GM12878 (cell line): ENCODE data around the gene PPM1E. TPM values are rescaled to one million over a fixed set of nuclear protein-coding genes. Genes with fewer than 3 reads are reported as not detected.
A peak's percentile ranks its signal among the peaks of the same experiment; 100 is the strongest.

Experiments used
- ATAC-seq: fragments of 200-7000 bp; cut with Tn5 transposase; 3 replicates; pipeline ENCODE4 v1.9.1; 2020; ENCODE audit warnings: mild to moderate bottlenecking, moderate library complexity
- BruUV-seq: library from RNA; stranded (reverse); fragments of 400-500 nt; replicated peaks from 2 replicates; lab custom pipeline; 2021; lab: Mats Ljungman, UMichigan
- CTCF ChIA-PET: fragments of 300-600 bp; sonication (Branson Sonifier 250); formaldehyde crosslinking; extraction: SDS; loops from one replicate; lab custom pipeline; 2021; ENCODE audit warnings: inconsistent platforms; lab: Yijun Ruan, JAX
- POLR2A ChIA-PET: fragments of 350-600 bp; formaldehyde crosslinking; extraction: SDS; loops from one replicate; lab custom pipeline; 2021; ENCODE audit warnings: inconsistent platforms; lab: Charles Lee
- RAD21 ChIA-PET: fragments of 300-600 bp; sonication (Branson Sonifier 250); formaldehyde crosslinking; loops from one replicate; lab custom pipeline; 2023; ENCODE audit warnings: antibody characterized with exemption; ENCODE audit not compliant: unreplicated experiment; lab: Charles Lee
- SMC1A ChIA-PET: fragments of 300-600 bp; sonication (Branson Sonifier 250); formaldehyde crosslinking; loops from one replicate; lab custom pipeline; 2023; ENCODE audit not compliant: unreplicated experiment, uncharacterized antibody; lab: Charles Lee
- DNase-seq: peaks from one replicate; pipeline ENCODE4 v3.0.0-alpha.2; 2011; ENCODE audit warnings: low read depth, low spot score
- FAIRE-seq: peaks from 3 replicates; lab custom pipeline; 2011; peaks lifted over from hg19 to GRCh38; lab: Jason Lieb, UNC
- H2AFZ ChIP-seq: 2 replicates; pipeline ENCODE4 v1.6.0; 2011; ENCODE audit warnings: low read depth, low read length, control low read depth; ENCODE audit not compliant: control insufficient read depth
- H3K27ac ChIP-seq: 2 replicates; pipeline ENCODE4 v1.5.1; 2011; ENCODE audit warnings: control low read depth; ENCODE audit not compliant: control insufficient read depth, insufficient read depth
- H3K27me3 ChIP-seq, 2 experiments: replicated peaks in 1 of 2; 2 replicates each; pipeline versions ENCODE4 v1.6.0 to v1.6.1; 2011; ENCODE audit warnings: low read length in 1 of 2; ENCODE audit not compliant: control insufficient read depth in 2 of 2, insufficient read depth in 2 of 2
- H3K36me3 ChIP-seq, 2 experiments: 2 replicates each; pipeline ENCODE4 v1.5.1; 2011; ENCODE audit warnings: low read length in 1 of 2; ENCODE audit not compliant: control insufficient read depth in 2 of 2, insufficient read depth in 2 of 2
- H3K4me1 ChIP-seq: 2 replicates; pipeline ENCODE4 v1.6.1; 2011; ENCODE audit warnings: mild to moderate bottlenecking, low read length, moderate library complexity, mixed read lengths; ENCODE audit not compliant: control insufficient read depth, insufficient read depth
- H3K4me2 ChIP-seq: 2 replicates; pipeline ENCODE4 v1.6.0; 2011; ENCODE audit warnings: control low read depth; ENCODE audit not compliant: control insufficient read depth, insufficient read depth
- H3K4me3 ChIP-seq: fragments of 200-600 bp; sonication (generic); 2 replicates; pipeline ENCODE4 v1.5.1; 2016
- H3K79me2 ChIP-seq: 2 replicates; pipeline ENCODE4 v1.6.0; 2011; ENCODE audit warnings: low read length; ENCODE audit not compliant: control insufficient read depth, insufficient read depth
- H3K9ac ChIP-seq: 2 replicates; pipeline ENCODE4 v1.8.0; 2011; ENCODE audit warnings: low read length, control low read depth, mixed read lengths; ENCODE audit not compliant: control insufficient read depth, insufficient read depth
- H3K9me3 ChIP-seq: replicated peaks from 3 replicates; pipeline ENCODE4 v1.5.1; 2011; ENCODE audit warnings: mild to moderate bottlenecking, low read length; ENCODE audit not compliant: control insufficient read depth, insufficient read depth
- H4K20me1 ChIP-seq: 2 replicates; pipeline ENCODE4 v1.6.0; 2011; ENCODE audit not compliant: control insufficient read depth, insufficient read depth
- CHD1 ChIP-seq: IDR thresholded peaks from 2 replicates; pipeline ENCODE4 v1.6.1; 2012; ENCODE audit warnings: low read depth, low read length, improper control_type of control experiment
- MTA2 ChIP-seq: fragments of 450-650 bp; IDR thresholded peaks from 2 replicates; pipeline ENCODE4 v1.6.1; 2016; ENCODE audit warnings: low read depth, mild to moderate bottlenecking, moderate library complexity
- MYC ChIP-seq: IDR thresholded peaks from 2 replicates; pipeline ENCODE4 v1.6.1; 2011; ENCODE audit warnings: mild to moderate bottlenecking, low read length, moderate library complexity, inconsistent platforms; ENCODE audit not compliant: insufficient read depth, insufficient replicate concordance, insufficient read length, severe bottlenecking
- NFXL1 ChIP-seq: fragments of 450-650 bp; IDR thresholded peaks from 2 replicates; pipeline ENCODE4 v1.6.1; 2017; ENCODE audit warnings: antibody characterized with exemption, mild to moderate bottlenecking, borderline replicate concordance
- TAF1 ChIP-seq: IDR thresholded peaks from 2 replicates; pipeline ENCODE4 v1.6.1; 2011; ENCODE audit warnings: mild to moderate bottlenecking, low read depth, low read length, borderline replicate concordance
- TARDBP ChIP-seq: IDR thresholded peaks from 2 replicates; pipeline ENCODE4 v1.6.1; 2016; ENCODE audit warnings: borderline replicate concordance
- TCF7 ChIP-seq: IDR thresholded peaks from 2 replicates; pipeline ENCODE4 v1.6.1; 2014; ENCODE audit warnings: antibody characterized with exemption, borderline replicate concordance
- in situ Hi-C: fragments of 300-500 bp; cut with MboI; formaldehyde crosslinking; loops from 9 replicates; pipeline ENCODE4 v1.14.3; 2018; ENCODE audit warnings: mixed read lengths
- intact Hi-C: fragments of 100-400 bp; cut with micrococcal nuclease; formaldehyde crosslinking; loops from one replicate; pipeline ENCODE4 v1.14.2; 2022; ENCODE audit not compliant: unreplicated experiment
- polyA plus RNA-seq, 11 experiments: library from polyadenylated mRNA; depleted of rRNA in 4 of 11; unstranded in 6 of 11; stranded (reverse) in 5 of 11; fragments of >200 nt; fragmentation: Nextera tagmentation in 4 of 11; fragmentation: Illumina TruSeq in 1 of 11; extraction: Ambion mirVana in 4 of 11; extraction: Trizol in 1 of 11; gene quantifications; 1 replicate in 1 of 11; 2 replicates in 10 of 11; pipeline versions ENCODE4 v1.2.1 to v1.2.3, GENCODE V29; 2011 to 2016; ENCODE audit warnings: inconsistent platforms in 2 of 11, missing spikeins in 2 of 11, low read depth in 1 of 11
- total RNA-seq, 4 experiments: library from RNA; depleted of rRNA in 3 of 4; stranded (reverse); fragments of >200 nt in 3 of 4; fragmentation: Illumina TruSeq in 1 of 4; extraction: Trizol in 1 of 4; gene quantifications; 2 replicates each; pipeline versions ENCODE4 v1.2.1 to v1.2.3, GENCODE V29; 2013 to 2021
- TF ChIP-seq, protein P1 (sequence below): IDR thresholded peaks from 2 replicates; pipeline ENCODE4 v1.6.1; 2011; ENCODE audit warnings: borderline replicate concordance, low read depth, mild to moderate bottlenecking, moderate library complexity, low read length; ENCODE audit not compliant: insufficient read depth, poor library complexity, severe bottlenecking

PPM1E gene
- total and polyA plus RNA-seq, 10 of the 15 experiments (the other 5 are each of a cell fraction or from before 2014, with no cell fraction given) = 0.07 to 0.28 (median 0.16) TPM

DNA sequence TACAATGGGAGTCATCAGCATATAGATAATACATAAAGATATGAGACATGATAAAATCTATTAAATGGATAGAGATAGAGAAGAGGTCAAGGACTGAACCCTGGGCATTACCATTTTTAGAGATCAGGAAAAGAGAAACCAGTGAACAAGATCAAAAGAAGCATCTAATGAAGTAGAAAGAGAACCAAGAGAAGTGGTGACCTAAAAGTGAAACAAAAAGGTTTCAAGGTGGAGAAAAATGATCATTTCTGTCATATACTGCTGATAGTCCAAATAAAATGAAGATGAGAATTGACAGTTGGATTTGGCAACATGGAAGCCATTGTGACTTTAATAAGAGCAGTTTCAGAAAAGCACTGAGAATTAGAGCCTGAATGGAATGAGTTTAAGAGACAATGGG is 165.1 kb downstream of the PPM1E start:
- Histone ChIP-seq H3K9ac (no peak overlapping the region), H3K4me1 (peaks cover 14% of the 10 kb centered on the region), H3K4me2 (peak overlapping the region; percentile 7), H4K20me1 (no peaks in the 10 kb centered on the region)
- intact Hi-C loops = no loop called here
- in situ Hi-C loops = no loop called here
- peak; percentile 82 for ATAC-seq
- TF ChIP-seq MTA2 (0 out of 2 replicates have a peak, but pooled peaks have one; percentile 11), TAF1 (no peak), CHD1 (no peak), NFXL1 (0 out of 2 replicates have a peak, but pooled peaks have one; percentile 70), TCF7 (peak; percentile 69), TARDBP (no peak), MYC (no peak)
- TF ChIP-seq, protein P1, sequence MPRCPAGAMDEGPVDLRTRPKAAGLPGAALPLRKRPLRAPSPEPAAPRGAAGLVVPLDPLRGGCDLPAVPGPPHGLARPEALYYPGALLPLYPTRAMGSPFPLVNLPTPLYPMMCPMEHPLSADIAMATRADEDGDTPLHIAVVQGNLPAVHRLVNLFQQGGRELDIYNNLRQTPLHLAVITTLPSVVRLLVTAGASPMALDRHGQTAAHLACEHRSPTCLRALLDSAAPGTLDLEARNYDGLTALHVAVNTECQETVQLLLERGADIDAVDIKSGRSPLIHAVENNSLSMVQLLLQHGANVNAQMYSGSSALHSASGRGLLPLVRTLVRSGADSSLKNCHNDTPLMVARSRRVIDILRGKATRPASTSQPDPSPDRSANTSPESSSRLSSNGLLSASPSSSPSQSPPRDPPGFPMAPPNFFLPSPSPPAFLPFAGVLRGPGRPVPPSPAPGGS = no peak
- TF ChIP-seq, all 136 proteins: peak for 3
- ChIA-PET RAD21 (no interaction called here), SMC1A (no interaction called here), CTCF (no interaction called here), POLR2A (no interaction called here)
- peak overlapping the region; percentile 39; the same call in 1 of the 2 replicates for H3K27ac ChIP-seq
- no peaks in the 10 kb centered on the region for H3K36me3 ChIP-seq
- H2AFZ ChIP-seq = peak overlapping the region; percentile 72
- H3K27me3 ChIP-seq = no peaks in the 10 kb centered on the region
- peak; percentile 41 for FAIRE-seq
- H3K4me3 ChIP-seq = no peak overlapping the region
- no peaks in the 10 kb centered on the region for H3K9me3 ChIP-seq
- peak; percentile 11 for DNase-seq
- BruUV-seq = no TSS peak
- H3K79me2 ChIP-seq = no peaks in the 10 kb centered on the region
